Measurements from ENCODE around the gene BACH2. TPM values are rescaled to one million over a fixed set of nuclear protein-coding genes. Genes with fewer than 3 reads are reported as not detected.

The BACH2 gene
- total and polyA plus RNA-seq, 2 of the 8 experiments (the other 6 are each of a cell fraction or from before 2014, with no cell fraction given): 1.9 to 5.9 TPM

DNA sequence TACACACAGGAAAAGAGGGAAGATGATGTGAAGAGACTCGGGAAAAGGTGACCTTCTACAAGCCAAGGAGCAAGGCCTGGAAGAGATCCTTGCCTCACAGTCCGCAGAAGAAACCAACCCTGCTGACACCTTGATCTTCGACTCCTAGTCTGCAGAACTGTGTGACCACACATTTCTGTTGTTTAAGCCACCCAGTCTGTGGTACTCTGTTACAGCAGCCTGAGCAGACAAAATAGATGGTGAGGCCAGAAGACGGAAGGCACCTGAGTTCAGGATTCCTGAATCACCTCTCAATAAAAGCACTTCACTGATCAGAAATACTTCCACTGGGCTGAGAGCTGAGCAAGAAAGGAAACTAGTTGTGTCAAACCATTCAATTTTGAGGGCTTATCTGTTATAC lies 103.3 kb downstream of the BACH2 start (continued):
- TF ChIP-seq, protein P1, sequence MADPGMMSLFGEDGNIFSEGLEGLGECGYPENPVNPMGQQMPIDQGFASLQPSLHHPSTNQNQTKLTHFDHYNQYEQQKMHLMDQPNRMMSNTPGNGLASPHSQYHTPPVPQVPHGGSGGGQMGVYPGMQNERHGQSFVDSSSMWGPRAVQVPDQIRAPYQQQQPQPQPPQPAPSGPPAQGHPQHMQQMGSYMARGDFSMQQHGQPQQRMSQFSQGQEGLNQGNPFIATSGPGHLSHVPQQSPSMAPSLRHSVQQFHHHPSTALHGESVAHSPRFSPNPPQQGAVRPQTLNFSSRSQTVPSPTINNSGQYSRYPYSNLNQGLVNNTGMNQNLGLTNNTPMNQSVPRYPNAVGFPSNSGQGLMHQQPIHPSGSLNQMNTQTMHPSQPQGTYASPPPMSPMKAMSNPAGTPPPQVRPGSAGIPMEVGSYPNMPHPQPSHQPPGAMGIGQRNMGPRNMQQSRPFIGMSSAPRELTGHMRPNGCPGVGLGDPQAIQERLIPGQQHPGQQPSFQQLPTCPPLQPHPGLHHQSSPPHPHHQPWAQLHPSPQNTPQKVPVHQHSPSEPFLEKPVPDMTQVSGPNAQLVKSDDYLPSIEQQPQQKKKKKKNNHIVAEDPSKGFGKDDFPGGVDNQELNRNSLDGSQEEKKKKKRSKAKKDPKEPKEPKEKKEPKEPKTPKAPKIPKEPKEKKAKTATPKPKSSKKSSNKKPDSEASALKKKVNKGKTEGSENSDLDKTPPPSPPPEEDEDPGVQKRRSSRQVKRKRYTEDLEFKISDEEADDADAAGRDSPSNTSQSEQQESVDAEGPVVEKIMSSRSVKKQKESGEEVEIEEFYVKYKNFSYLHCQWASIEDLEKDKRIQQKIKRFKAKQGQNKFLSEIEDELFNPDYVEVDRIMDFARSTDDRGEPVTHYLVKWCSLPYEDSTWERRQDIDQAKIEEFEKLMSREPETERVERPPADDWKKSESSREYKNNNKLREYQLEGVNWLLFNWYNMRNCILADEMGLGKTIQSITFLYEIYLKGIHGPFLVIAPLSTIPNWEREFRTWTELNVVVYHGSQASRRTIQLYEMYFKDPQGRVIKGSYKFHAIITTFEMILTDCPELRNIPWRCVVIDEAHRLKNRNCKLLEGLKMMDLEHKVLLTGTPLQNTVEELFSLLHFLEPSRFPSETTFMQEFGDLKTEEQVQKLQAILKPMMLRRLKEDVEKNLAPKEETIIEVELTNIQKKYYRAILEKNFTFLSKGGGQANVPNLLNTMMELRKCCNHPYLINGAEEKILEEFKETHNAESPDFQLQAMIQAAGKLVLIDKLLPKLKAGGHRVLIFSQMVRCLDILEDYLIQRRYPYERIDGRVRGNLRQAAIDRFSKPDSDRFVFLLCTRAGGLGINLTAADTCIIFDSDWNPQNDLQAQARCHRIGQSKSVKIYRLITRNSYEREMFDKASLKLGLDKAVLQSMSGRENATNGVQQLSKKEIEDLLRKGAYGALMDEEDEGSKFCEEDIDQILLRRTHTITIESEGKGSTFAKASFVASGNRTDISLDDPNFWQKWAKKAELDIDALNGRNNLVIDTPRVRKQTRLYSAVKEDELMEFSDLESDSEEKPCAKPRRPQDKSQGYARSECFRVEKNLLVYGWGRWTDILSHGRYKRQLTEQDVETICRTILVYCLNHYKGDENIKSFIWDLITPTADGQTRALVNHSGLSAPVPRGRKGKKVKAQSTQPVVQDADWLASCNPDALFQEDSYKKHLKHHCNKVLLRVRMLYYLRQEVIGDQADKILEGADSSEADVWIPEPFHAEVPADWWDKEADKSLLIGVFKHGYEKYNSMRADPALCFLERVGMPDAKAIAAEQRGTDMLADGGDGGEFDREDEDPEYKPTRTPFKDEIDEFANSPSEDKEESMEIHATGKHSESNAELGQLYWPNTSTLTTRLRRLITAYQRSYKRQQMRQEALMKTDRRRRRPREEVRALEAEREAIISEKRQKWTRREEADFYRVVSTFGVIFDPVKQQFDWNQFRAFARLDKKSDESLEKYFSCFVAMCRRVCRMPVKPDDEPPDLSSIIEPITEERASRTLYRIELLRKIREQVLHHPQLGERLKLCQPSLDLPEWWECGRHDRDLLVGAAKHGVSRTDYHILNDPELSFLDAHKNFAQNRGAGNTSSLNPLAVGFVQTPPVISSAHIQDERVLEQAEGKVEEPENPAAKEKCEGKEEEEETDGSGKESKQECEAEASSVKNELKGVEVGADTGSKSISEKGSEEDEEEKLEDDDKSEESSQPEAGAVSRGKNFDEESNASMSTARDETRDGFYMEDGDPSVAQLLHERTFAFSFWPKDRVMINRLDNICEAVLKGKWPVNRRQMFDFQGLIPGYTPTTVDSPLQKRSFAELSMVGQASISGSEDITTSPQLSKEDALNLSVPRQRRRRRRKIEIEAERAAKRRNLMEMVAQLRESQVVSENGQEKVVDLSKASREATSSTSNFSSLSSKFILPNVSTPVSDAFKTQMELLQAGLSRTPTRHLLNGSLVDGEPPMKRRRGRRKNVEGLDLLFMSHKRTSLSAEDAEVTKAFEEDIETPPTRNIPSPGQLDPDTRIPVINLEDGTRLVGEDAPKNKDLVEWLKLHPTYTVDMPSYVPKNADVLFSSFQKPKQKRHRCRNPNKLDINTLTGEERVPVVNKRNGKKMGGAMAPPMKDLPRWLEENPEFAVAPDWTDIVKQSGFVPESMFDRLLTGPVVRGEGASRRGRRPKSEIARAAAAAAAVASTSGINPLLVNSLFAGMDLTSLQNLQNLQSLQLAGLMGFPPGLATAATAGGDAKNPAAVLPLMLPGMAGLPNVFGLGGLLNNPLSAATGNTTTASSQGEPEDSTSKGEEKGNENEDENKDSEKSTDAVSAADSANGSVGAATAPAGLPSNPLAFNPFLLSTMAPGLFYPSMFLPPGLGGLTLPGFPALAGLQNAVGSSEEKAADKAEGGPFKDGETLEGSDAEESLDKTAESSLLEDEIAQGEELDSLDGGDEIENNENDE (IDR thresholded peaks at IDR 0.05; ENCODE audit: insufficient replicate concordance, low read length): no peak
- TF ChIP-seq ASH2L (IDR thresholded peaks at IDR 0.05; ENCODE audit: low read length) (no peak), BCL11A (IDR thresholded peaks at IDR 0.05; ENCODE audit: low read depth in 2 of 2, low read length in 2 of 2) (no peak), SUZ12 (IDR thresholded peaks at IDR 0.05; ENCODE audit: low read length) (no peak), POLR2AphosphoS5 (IDR thresholded peaks at IDR 0.05; ENCODE audit: low read depth, low read length) (no peak), TBP (IDR thresholded peaks at IDR 0.05; ENCODE audit: low read depth, low read length) (no peak), MAFK (IDR thresholded peaks at IDR 0.05; ENCODE audit: low read depth, low read length) (no peak), CTBP2 (IDR thresholded peaks at IDR 0.05; ENCODE audit: borderline replicate concordance, insufficient read depth, insufficient read length, low read length) (no peak)
- TF ChIP-seq, protein P2, sequence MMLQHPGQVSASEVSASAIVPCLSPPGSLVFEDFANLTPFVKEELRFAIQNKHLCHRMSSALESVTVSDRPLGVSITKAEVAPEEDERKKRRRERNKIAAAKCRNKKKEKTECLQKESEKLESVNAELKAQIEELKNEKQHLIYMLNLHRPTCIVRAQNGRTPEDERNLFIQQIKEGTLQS (IDR thresholded peaks at IDR 0.05; ENCODE audit: insufficient read depth, low read depth, low read length): no peak
